ENCODE data around the gene SLCO1B1. TPM values are rescaled to one million over a fixed set of nuclear protein-coding genes. Genes with fewer than 3 reads are reported as not detected.

Gene SLCO1B1
- total and polyA plus RNA-seq, 2 experiments from 2014 or later: 0.24 to 0.50 TPM

DNA sequence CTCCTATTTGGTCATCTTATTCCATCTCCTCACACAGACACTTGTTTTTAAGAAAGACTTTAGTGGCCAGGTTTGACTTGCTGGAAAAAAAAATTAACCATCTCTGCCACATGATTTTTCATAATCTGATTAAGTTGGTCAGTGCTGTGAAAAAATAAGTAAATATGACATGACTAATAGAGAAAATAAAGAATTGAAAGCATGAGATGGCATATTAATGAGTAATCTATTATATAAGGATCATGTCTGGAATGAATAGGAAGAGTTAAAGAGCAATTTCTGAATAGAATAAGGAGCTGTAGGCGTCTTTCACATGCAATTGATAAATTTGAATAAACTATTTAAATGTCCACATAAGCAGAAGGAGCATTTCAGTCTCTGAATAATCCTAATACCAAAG is 12.2 kb upstream of the SLCO1B1 start:
- no peaks in the 10 kb centered on the region for H4K20me1 ChIP-seq (replicated peaks; ENCODE audit: insufficient read depth)
- no peak overlapping the region for H2AFZ ChIP-seq
- Mint-ChIP-seq H3K27me3 (ENCODE audit: insufficient read depth, low read depth, poor library complexity) (no peaks in the 10 kb centered on the region), H3K4me1 (peaks cover 11% of the 10 kb centered on the region; the same call in 2 of the 3 replicates), H3K27ac (no peak overlapping the region), H3K4me3 (no peak overlapping the region), H3K9me3 (no peaks in the 10 kb centered on the region; the same call in 2 of the 3 replicates), H3K36me3 (ENCODE audit: low read depth) (no peaks in the 10 kb centered on the region)
- no peak for TF ChIP-seq ZNF114 (CRISPR knock-in tag; IDR thresholded peaks at IDR 0.05)
- TF ChIP-seq REST (IDR thresholded peaks at IDR 0.05; ENCODE audit: unreplicated experiment): no peak
- TF ChIP-seq STAT1 (IDR thresholded peaks at IDR 0.05; ENCODE audit: unreplicated experiment): no peak
- TF ChIP-seq JUNB (IDR thresholded peaks at IDR 0.05; ENCODE audit: unreplicated experiment): no peak
- no peak for TF ChIP-seq EZH2 (IDR thresholded peaks at IDR 0.05; ENCODE audit: low read depth, unreplicated experiment)
- TF ChIP-seq, protein P1, sequence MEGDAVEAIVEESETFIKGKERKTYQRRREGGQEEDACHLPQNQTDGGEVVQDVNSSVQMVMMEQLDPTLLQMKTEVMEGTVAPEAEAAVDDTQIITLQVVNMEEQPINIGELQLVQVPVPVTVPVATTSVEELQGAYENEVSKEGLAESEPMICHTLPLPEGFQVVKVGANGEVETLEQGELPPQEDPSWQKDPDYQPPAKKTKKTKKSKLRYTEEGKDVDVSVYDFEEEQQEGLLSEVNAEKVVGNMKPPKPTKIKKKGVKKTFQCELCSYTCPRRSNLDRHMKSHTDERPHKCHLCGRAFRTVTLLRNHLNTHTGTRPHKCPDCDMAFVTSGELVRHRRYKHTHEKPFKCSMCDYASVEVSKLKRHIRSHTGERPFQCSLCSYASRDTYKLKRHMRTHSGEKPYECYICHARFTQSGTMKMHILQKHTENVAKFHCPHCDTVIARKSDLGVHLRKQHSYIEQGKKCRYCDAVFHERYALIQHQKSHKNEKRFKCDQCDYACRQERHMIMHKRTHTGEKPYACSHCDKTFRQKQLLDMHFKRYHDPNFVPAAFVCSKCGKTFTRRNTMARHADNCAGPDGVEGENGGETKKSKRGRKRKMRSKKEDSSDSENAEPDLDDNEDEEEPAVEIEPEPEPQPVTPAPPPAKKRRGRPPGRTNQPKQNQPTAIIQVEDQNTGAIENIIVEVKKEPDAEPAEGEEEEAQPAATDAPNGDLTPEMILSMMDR (conservative IDR thresholded peaks at IDR 0.05; ENCODE audit: low read depth in 2 of 2): no peak
- TF ChIP-seq ETS1 (IDR thresholded peaks at IDR 0.05): no peak
- no peak for TF ChIP-seq EZH2phosphoT487 (IDR thresholded peaks at IDR 0.05; ENCODE audit: unreplicated experiment)
- TF ChIP-seq CREB1 (CRISPR knock-in tag; IDR thresholded peaks at IDR 0.05; ENCODE audit: low read depth): no peak
- TF ChIP-seq POLR2AphosphoS5 (IDR thresholded peaks at IDR 0.05; ENCODE audit: low read depth): no peak
- TF ChIP-seq NANOG (IDR thresholded peaks at IDR 0.05; ENCODE audit: borderline replicate concordance): no peak
- TF ChIP-seq ZNF331 (CRISPR knock-in tag; IDR thresholded peaks at IDR 0.05; ENCODE audit: low read depth): no peak
- H3K9me2 ChIP-seq (ENCODE audit: insufficient read depth): no peaks in the 10 kb centered on the region
- ATAC-seq: no peak
- H3F3A ChIP-seq (replicated peaks; ENCODE audit: low read depth): no peaks in the 10 kb centered on the region
- H3K27me3 ChIP-seq (ENCODE audit: insufficient read depth): no peaks in the 10 kb centered on the region
- H3K36me3 ChIP-seq (ENCODE audit: insufficient read depth): no peaks in the 10 kb centered on the region
- no peak for DNase-seq (ENCODE audit: low spot score)
- peak overlapping the region; percentile 1; the same call in 1 of the 2 replicates for H3K4me2 ChIP-seq
- no peak overlapping the region for H3K27ac ChIP-seq (ENCODE audit: low read depth)
- no peaks in the 10 kb centered on the region for H3K79me2 ChIP-seq (replicated peaks; ENCODE audit: insufficient read depth)
- H3K4me3 ChIP-seq: no peak overlapping the region
- H3K4me1 ChIP-seq (ENCODE audit: insufficient read depth): peaks cover 10% of the 10 kb centered on the region

Measured in GM23338 (cell line).